ENCODE results near the gene NPFFR1.
A peak's percentile ranks its signal among the peaks of the same experiment; 100 is the strongest.

NPFFR1 gene, protein sequence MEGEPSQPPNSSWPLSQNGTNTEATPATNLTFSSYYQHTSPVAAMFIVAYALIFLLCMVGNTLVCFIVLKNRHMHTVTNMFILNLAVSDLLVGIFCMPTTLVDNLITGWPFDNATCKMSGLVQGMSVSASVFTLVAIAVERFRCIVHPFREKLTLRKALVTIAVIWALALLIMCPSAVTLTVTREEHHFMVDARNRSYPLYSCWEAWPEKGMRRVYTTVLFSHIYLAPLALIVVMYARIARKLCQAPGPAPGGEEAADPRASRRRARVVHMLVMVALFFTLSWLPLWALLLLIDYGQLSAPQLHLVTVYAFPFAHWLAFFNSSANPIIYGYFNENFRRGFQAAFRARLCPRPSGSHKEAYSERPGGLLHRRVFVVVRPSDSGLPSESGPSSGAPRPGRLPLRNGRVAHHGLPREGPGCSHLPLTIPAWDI

DNA sequence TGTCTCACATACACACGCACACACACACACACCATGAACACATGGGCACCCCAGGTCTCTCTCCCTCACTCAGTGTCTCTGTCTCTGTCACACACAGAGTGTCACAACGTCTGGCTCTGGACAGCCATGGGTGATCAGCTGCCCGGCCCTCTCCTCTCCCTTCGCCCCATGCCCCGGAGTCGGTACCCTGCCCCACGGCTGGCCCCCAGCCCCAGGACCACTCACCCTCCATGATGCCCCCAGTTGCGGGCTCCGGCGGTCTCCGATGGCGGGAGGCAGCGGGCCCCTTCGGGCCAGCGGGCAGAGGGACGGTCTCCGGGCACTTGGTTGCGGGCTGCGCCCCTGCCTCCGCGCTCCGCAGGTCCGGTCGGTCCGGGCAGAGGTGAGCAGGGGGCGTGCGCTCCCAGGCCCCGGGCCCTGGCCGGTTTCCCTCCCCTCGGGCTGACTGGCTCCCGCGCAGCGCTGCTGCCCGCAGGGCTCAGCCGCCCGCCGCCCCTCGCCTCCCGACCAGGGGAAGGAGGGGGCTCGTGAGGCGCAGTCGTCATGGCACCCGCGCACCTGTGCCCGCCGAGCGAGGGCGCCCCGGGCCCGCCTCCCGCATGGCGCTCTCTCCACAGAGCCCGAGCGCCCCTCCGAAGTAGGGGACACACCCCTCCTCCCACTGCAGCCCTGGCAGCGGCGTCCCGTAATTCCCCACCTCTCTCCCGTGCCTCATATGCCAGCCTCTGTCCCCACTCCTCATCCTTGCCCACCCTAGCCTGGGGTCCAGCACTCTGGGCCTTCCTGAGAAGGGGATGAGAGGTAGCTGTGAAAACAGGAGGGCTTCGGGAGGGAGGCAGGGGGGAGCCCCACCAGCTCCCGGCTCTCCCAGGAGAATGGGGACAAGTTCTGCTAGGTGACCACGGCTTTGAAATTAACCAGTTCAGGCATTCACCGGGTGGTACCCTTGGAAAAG, at the start of gene NPFFR1:
Gene NPFFR1, minus strand, starts transcription at position 560 of the 955 bp plus-strand sequence. Its CDS starts 328 bp downstream, at position 232.
- no peak for DNase-seq (ENCODE audit: low read depth, low spot score)

DNA sequence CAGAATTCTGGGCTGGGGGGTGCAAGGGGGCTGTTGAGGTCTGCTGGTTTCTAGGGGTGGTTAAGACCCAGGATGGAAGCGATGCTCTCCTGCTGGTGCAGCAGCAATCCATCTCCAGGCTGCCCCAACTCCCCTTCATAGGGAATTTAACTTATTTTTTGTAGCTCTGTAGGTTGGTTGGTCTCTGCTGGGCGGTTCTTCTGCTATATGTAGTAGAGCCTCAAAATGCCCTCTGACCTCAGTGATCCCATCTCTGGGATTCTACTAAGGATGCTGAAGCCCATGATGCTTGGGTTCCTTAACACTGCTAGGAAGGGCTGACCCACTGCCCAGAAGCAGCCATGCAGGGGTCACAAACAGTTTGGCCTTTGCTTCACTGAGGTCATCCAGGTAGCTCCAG, 49.5 kb upstream of the NPFFR1 start:
- no peak for DNase-seq (ENCODE audit: low read depth, low spot score)

DNA sequence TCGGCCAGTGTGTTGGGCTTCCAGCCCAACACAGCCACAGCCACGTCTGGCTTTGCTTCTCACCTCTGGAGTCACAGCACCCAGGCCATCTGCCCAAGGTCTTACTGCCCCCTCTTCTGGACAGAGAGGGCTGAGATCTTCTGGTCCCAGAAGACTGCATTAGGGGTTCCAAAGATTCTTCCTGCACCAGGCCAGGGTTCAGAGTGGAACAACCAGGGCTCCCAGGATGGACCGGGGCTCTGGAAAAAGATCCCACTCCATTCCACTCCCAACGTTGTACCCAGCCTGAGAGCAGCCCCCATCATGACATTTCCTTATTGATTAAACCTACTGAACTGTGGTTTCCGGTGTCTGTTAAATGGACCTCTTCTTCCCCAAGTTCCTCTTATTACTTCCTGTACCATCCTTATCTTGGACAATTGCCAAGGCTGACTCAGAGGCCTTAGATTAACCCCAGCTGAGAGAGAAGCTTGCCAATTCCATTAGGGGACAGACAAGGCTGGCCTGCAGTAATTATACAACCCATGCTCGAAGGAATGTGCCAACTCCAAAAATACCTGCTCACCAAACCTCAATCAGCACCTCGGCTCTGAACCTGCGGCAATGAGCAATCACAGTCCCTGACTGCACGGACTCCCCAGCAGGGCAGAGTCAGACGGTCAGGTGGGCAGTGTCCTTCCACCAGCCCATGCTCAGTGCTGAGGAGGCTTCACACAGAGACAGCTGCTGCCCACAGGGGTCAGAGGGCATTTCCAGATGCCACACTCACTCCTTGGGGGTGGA, 47.9 kb upstream of the NPFFR1 start:
- DNase-seq (ENCODE audit: low read depth, low spot score) = peak; percentile 85

DNA sequence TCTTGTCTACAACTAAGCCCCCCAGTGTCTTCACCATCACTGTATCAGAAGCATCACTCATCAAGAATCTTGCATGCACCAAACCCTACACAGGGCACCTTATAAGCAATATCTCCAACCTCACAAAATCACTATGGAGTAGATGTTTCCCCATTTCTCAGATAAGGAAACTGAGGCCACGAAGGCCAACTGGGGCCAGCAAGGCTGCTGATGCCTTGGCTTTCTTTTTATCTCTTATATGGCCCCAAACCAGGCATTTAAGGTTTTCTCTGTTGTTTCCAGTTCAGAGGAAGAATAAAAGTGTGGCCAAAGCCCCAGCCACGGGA, 47.3 kb upstream of the NPFFR1 start:
- DNase-seq (ENCODE audit: low read depth, low spot score) = no peak

DNA sequence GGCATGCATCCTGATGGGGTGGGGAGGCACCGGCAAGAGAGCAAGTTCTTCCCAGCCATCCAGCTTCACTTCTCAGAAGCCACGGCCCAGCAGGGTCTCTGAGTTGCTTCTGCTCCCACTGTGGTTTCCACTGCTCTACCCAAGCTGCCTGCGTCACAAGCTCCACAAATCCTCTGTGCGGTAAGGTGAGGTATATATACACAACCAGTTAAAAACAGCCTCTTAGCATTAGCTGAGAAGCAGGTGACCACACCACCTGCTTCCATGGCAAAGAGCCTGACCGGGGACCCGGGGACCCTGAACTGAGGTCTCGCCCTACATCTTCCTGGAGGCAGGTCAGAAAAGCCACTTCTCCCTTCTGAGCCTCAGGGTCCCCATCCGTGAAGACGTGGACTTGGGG, 46.9 kb upstream of the NPFFR1 start:
- DNase-seq (ENCODE audit: low read depth, low spot score) = no peak

DNA sequence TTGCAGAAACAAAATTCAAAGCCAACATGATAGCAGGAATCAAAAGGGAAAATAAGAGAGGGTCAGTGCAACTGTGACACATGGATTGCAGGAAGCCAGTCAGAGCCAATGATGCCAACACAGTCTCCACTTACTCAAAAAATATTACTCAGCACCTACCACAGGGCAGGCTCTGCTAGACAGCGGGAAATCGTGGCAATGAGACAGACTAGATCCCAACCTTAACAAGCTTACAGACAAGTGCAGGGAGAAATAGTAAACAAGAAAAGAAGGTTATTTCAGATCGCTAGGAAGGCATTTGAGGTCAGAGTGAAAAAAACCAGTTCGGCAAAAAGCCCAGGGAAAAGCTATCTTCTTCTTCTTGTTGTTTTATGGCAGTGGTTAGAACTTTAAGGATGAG, 45.2 kb upstream of the NPFFR1 start:
- no peak for DNase-seq (ENCODE audit: low read depth, low spot score)

DNA sequence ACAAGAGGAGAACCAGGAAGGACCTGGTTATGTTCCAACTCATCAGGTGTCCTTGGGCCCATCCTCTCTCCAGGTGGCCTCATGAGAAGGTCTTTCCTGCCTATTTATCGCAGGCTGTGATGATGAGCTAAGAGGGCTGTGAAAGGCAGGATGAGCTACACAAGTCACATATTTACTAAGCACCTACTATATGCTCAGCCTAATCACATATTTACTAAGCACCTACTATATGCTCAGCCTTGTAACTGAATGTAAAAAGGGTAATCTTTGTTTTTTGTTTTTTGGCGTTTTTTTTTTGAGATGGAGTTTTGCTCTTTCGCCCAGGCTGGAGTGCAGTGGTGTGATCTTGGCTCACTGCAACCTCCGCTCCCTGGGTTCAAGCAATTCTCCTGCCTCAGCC, 44.2 kb upstream of the NPFFR1 start:
- DNase-seq (ENCODE audit: low read depth, low spot score) = no peak

DNA sequence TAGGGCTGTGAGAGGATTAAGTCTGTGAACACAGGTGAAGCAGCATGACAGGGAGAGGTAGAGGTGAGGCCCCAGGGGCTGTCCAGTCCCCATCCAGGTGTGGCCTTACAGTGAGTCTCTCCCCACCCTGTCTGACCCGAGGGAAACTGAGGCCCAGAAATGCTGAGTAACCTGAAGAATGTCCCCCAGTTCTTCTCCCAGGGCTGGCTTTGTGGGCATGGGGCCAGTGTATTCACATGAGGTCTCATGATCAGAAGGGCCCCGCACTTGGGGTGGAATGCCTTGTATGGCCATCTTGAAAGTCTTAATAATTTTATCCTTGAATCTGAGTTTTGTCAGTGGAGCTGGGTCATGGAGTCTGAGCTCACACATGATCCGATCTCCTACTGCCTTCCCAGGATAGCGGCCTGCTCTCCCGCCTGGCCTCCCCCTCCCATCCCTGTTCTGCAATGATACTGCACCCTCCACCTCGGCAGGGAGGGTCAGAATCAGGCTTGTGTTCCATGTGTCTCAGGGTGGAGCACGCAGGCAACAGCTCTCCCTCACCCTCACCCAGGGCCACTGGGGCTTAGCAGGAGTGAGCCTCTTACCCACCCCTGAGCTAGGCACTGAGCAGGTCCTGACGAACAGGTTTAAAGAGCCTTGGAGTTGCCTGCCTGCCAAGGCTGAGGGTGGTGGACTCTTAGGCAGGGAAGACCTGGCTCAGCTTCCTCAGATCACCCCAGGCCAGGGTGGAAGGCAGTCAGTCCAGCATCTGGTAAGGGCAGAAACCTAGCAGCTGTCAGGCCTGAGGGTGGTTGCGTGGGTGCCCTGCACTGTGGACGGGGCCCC, 41.4 kb upstream of the NPFFR1 start:
- no peak for DNase-seq (ENCODE audit: low read depth, low spot score)

DNA sequence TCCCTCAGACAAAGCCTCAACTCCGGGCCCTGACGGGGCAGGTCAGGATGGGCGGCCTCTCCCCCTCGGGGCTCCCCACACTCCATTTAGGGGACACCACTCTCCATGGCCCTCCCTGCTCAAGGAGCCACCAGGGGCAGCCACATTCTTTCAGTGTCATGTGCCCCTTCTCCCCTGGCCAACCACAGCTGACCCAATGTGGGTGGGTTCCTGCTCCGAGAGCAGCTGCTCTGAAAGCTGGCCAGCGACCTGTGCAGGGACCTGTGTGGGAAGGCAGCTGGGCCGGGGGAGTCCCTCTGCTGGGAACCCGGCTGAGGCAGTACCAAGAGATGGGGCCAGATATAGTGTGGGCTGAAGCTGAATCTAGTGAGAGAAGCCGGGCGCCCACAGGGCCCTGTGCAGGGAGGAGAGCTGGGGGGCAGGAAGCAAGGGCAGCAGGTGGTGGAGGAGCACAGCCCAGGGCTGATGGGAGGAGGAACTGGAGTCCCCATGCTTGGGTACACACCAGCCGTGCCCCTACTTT, 40.6 kb upstream of the NPFFR1 start:
- DNase-seq (ENCODE audit: low read depth, low spot score) = no peak

DNA sequence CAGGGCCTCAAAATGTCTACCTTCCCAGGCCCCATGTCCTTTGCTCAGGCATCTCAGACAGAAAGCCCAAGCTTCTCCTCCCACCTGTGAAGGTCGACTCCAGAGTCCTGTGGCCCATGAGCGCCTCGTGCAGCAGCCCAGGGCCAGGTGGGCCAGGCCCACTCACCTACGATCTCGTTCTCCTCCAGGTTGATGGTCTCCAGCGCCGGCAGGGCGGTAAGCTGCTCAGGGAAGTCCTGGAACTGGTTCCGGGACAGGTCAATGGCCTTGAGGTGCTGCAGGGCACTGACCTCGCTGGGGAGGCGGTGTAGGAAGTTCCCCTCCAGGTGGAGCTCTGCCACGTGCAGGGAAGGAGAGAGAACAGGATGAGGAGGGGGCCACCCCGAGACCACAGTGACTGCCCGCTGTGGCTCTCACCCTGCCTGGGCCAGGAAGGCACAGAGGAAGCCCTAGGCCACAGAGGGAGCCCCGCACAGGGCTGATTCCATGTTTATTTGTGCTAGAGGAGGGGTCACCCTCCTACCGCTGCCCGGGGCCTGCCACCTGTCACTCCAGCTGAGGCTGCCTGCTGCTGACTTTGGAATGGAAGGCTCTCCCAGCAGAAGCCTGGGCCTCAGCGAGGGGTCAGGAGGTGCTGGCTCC, 40.0 kb upstream of the NPFFR1 start:
- no peak for DNase-seq (ENCODE audit: low read depth, low spot score)

DNA sequence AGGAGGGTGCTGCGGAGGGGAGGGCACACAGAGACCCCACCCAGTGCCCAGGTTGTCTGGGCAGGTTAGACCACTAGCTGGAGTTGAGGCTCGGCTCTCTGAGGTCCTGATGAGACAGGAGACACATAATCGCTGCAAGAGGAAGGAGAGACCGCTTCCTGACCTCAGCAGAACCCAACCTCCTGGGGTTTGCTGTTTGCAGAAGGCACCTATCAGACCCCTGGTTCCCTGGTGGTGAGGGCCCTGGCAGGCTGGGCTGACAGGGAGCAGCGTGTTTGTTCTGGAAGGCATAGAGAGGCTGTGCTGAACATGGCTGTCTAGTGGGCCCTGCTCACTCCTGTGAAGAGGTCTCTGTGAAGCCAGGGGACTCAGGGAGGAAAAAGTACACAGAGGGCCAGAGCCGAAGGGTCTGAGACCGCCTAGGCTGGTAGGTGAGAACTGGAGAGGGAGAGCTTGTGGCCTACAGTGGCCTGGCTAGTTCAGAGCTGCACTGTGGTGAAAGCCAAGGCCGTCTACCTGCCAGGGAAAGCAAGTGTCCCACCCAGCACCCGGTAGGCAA, 39.4 kb upstream of the NPFFR1 start:
- no peak for DNase-seq (ENCODE audit: low read depth, low spot score)

DNA sequence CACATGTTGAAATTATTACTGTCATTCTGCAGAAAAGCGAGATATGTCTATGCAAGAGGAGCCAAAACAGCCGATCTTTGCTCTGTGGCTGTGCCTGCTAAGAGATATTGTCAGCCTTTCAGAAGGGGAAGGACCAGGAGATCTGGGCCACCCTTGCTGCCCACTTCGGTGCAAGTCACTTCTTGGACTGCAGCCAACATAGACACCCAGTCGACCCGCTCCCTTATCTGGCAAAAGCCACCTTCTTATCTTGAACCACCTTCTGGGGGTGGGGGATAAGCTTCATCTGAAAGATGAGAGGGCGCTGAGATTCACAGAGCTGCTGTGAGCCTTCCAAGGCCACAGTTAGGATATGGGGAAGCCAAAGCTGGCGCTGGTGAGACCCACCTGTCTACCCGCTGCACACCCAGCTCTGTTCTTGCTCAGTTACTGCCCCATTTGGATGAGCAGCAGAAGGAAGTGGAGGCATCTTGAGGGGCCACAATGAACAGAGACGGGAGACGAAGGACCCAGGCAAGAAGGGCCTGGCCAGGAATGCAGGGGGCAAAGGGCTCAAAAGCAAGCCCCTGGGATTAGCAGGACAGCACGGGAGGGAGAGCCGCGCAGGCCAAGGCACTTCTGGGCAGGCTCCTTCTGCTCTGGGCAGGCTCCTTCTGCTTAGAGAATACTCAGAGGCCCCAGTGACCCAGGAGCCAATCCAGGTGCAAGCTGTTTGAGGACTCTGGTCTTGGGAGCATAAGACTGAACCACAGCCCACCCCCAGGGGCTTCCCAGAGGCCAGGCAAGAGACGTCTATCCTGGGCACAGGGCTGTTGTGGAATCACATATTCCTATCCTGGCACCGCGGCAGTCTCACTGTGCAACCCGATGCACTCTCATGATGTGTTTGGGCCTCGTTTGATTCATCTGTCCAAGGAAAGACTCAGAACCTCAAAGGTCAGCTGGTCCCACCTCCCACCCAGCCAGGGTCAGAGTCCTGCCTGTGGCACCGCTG, 38.4 kb upstream of the NPFFR1 start:
- DNase-seq (ENCODE audit: low read depth, low spot score) = no peak

DNA sequence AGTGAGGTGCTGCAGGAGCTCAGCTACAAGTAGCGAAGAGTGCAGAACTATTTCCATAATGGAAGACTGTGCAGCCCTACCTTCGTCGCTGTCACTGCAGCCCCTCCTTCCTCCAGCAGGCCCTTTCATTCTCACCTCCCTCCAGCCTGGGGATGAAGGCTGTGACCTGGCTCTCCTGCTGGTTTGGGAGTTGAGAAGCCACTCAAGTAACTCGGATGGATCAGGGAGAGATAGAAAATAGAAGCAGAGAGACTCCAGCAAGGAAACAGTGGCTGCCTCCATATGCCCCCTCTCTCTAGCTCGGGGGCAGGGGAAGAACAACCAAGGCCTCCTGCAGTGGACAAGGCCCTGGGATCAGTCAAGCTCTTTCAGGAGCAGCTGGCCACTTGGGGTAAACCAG, 37.4 kb upstream of the NPFFR1 start:
- DNase-seq (ENCODE audit: low read depth, low spot score) = no peak

DNA sequence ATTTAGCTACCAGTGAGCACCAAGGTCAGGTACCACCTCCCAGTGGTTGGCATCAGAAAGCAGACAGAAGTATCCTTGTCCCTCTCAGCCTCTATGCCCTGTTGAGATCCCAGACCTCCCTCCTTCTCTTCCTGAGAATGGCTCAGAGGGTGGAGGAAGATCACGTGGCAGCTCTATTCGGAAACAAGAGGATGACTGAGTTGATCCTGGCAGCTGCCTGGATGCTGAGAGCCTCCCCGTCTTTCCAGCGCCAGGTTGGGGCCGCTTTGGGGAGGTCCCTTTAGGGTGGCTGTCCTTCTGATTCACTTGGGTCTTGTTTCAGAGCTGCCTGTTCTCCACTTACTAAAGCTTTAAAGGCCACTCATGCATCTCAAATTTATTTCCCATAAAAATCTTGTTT, 36.9 kb upstream of the NPFFR1 start:
- no peak for DNase-seq (ENCODE audit: low read depth, low spot score)

DNA sequence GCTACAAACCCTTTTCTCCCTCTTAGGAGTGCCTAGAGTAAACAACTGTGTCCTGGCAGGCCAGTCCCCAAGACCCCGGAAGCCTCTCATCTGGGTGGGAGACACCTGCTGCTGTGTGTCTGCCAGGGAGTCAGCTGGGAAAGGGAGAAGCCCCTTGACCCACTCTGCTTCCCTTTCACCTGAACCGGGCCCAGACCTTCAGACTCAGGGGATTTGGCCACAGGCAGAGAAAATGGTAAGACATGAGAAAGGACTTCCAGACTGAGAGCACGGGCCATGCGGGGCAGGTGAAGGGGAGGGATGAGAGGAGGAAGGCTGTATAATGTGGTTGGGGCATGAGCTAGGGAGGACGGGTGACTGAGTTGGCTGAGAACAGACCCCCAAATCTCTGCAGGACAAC, 36.0 kb upstream of the NPFFR1 start:
- DNase-seq (ENCODE audit: low read depth, low spot score) = no peak

DNA sequence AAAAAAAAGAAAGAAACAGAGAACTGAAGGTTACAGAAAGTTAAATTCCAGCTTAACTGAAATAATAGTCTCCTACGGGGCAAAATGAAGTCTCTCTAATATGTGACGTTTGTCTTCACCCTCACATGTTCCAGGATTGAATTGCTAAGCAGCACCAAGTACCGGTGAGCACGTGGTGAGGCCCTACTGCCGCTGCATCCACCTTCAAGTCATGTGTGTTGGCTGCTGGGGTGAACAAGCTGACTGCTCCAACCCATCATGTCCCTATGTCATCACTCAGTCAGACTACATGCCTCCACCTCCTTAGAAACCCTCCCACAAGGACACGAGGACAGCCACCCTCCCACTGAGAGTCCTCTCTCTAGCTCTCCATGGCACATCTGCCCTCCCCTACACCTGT, 35.4 kb upstream of the NPFFR1 start:
- DNase-seq (ENCODE audit: low read depth, low spot score) = no peak

DNA sequence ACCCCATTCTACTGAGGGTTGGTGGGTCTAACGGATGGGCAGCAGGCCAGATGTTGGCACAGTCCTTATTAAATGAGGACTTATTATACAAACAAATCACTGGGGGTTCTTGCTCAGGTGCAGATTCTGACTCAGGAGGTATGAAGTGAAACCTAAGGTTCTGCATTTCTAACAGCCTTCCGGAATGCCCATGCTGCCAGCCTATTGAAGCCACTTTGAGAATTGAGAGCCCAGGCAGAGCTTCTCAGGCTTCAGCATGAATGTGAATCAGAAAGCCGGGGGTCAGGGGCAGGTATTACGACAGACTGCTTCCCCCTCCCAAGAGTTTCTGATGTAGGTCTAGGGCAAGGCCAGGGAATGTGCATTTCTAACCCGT, 34.1 kb upstream of the NPFFR1 start:
- no peak for DNase-seq (ENCODE audit: low read depth, low spot score)

DNA sequence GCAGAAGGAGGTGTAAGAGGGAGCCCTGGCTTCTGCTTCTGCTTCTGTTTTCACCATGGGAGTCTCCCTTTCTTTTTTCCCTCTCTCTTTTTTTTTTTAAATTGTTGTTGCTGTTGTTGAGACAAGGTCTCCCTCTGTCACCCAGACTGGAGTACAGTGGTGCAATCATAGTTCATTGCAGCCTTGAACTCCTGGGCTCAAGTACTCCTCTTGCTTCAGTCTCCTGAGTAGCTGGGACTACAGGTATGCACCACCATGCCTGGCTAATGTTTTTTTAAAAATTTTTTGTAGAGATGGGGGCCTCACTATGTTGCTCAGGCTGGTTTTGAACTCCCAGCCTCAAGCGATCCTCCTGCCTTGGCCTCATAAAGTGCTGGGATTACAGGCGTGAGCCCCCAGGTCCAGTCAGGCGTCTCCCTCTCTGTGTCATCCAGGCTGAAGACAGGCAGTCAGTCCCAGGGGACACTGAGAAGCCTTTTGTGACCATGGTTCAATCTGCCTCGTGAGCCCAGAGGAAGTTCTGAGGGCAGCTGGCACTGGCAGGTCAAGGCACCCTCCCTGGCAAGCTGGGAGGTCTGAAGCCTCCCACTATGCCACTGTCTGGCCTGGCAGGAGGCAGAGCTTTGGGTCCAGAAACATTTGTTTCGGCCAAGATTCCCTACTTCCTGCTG, 33.6 kb upstream of the NPFFR1 start:
- DNase-seq (ENCODE audit: low read depth, low spot score) = no peak

Data from smooth muscle cell of the brain vasculature (primary cell).